ENCODE results near the gene ZBTB46.

Gene ZBTB46

GRCh38 chr20:63771046-63771707 lies 59.9 kb downstream of the ZBTB46 start:
- peaks cover 7% of the 10 kb centered on the region; the same call in 1 of the 2 replicates for H3K4me1 ChIP-seq (ENCODE audit: insufficient read depth, low read length)
- no peak overlapping the region for H3K4me3 ChIP-seq (ENCODE audit: low read length)
- no peaks in the 10 kb centered on the region for H3K9me3 ChIP-seq (ENCODE audit: insufficient read depth, low read depth, low read length)
- no peaks in the 10 kb centered on the region for H3K27me3 ChIP-seq (ENCODE audit: insufficient read depth, low read length)
- peaks cover 13% of the 10 kb centered on the region for H3K36me3 ChIP-seq (ENCODE audit: insufficient read depth, low read length)
- H3K9ac ChIP-seq (ENCODE audit: low read depth, low read length), result no peak overlapping the region
- H3K27ac ChIP-seq (ENCODE audit: low read depth, low read length), result no peak overlapping the region
- 94% methylated on average over 52 of the region's 52 CpGs for WGBS

- peaks cover 13% of the 10 kb centered on the region for H3K36me3 ChIP-seq (ENCODE audit: insufficient read depth, low read length)
- no peak overlapping the region for H3K27ac ChIP-seq (ENCODE audit: low read depth, low read length)
- no peak overlapping the region for H3K9ac ChIP-seq (ENCODE audit: low read depth, low read length)
- no peaks in the 10 kb centered on the region for H3K9me3 ChIP-seq (ENCODE audit: insufficient read depth, low read depth, low read length)
- WGBS, result 96% methylated on average over 31 of the region's 31 CpGs
- H3K27me3 ChIP-seq (ENCODE audit: insufficient read depth, low read length), result no peaks in the 10 kb centered on the region
- no peaks in the 10 kb centered on the region for H3K4me1 ChIP-seq (ENCODE audit: insufficient read depth, low read length)
- H3K4me3 ChIP-seq (ENCODE audit: low read length), result no peak overlapping the region
Observed at GRCh38 chr20:63769891-63770474, 61.1 kb downstream of the ZBTB46 start.

DNA sequence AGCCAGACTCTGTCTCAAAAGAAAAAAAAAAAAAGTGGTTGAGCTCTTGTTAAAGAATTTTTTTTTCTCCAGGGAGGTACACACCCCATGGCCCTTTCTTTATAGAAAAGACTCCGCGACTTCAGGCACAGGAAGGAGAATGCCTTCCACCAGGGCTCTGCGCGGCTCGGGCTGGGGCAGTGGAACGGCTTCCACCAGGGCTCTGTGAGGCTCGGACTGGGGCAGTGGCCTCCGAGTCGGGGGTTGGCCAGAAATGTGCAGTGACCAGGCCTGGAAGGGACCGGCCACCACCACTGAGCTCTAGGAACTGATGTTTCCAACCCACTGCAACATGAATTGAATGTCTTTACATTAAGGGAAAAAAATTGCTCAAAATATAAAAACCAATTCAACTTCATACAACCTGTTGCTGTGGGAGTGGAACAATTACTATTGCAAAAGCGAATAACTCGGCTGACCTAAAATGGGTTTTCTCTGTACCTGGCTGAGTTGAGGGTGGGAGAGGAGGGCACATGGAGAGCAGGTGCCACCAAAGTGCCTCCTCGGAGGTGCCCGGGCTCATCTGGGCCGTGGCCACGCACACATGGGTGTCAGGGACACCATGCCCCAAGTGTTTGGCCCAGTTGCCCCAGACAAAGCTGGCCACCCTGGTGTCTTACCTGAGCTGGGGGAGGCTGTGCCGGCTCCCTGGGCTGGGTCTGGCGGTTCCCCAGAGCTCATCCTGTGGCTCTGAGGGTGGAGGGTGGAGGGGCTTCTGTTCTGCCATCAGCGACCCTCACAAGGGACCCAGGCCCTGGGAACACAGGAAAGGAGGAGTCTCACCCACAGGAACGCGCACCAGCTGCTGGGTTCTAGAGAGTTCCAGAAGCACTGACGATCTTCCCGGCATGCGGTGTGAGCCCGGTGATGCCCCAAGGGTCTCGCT lies 62.2 kb downstream of the ZBTB46 start:
- Histone ChIP-seq H3K4me1 (ENCODE audit: insufficient read depth, low read length) (no peaks in the 10 kb centered on the region), H3K27me3 (ENCODE audit: insufficient read depth, low read length) (no peaks in the 10 kb centered on the region), H3K36me3 (ENCODE audit: insufficient read depth, low read length) (peaks cover 13% of the 10 kb centered on the region), H3K4me3 (ENCODE audit: low read length) (no peak overlapping the region), H3K9me3 (ENCODE audit: insufficient read depth, low read depth, low read length) (no peaks in the 10 kb centered on the region), H3K9ac (ENCODE audit: low read depth, low read length) (no peak overlapping the region), H3K27ac (ENCODE audit: low read depth, low read length) (no peak overlapping the region)
- WGBS, result 97% methylated on average over 26 of the region's 26 CpGs

- 95% methylated on average over 7 of the region's 7 CpGs for WGBS
- no peaks in the 10 kb centered on the region for H3K9me3 ChIP-seq (ENCODE audit: insufficient read depth, low read depth, low read length)
- H3K9ac ChIP-seq (ENCODE audit: low read depth, low read length), result no peak overlapping the region
- peaks cover 13% of the 10 kb centered on the region for H3K36me3 ChIP-seq (ENCODE audit: insufficient read depth, low read length)
- H3K4me3 ChIP-seq (ENCODE audit: low read length), result no peak overlapping the region
- no peak overlapping the region for H3K27ac ChIP-seq (ENCODE audit: low read depth, low read length)
- H3K27me3 ChIP-seq (ENCODE audit: insufficient read depth, low read length), result no peaks in the 10 kb centered on the region
- H3K4me1 ChIP-seq (ENCODE audit: insufficient read depth, low read length), result no peaks in the 10 kb centered on the region
Observed at GRCh38 chr20:63767886-63768285, 63.2 kb downstream of the ZBTB46 start.

GRCh38 chr20:63767456-63767855 lies 63.6 kb downstream of the ZBTB46 start:
- H3K27me3 ChIP-seq (ENCODE audit: insufficient read depth, low read length), result no peaks in the 10 kb centered on the region
- H3K4me1 ChIP-seq (ENCODE audit: insufficient read depth, low read length), result no peaks in the 10 kb centered on the region
- no peak overlapping the region for H3K4me3 ChIP-seq (ENCODE audit: low read length)
- no peak overlapping the region for H3K9ac ChIP-seq (ENCODE audit: low read depth, low read length)
- no peaks in the 10 kb centered on the region for H3K9me3 ChIP-seq (ENCODE audit: insufficient read depth, low read depth, low read length)
- H3K36me3 ChIP-seq (ENCODE audit: insufficient read depth, low read length), result peaks cover 13% of the 10 kb centered on the region
- WGBS, result 89% methylated on average over 18 of the region's 18 CpGs
- H3K27ac ChIP-seq (ENCODE audit: low read depth, low read length), result no peak overlapping the region

GRCh38 chr20:63766695-63767426 lies 64.2 kb downstream of the ZBTB46 start:
- Histone ChIP-seq H3K4me3 (ENCODE audit: low read length) (no peak overlapping the region), H3K36me3 (ENCODE audit: insufficient read depth, low read length) (peaks cover 13% of the 10 kb centered on the region), H3K9me3 (ENCODE audit: insufficient read depth, low read depth, low read length) (no peaks in the 10 kb centered on the region), H3K27me3 (ENCODE audit: insufficient read depth, low read length) (no peaks in the 10 kb centered on the region), H3K4me1 (ENCODE audit: insufficient read depth, low read length) (no peaks in the 10 kb centered on the region), H3K27ac (ENCODE audit: low read depth, low read length) (no peak overlapping the region), H3K9ac (ENCODE audit: low read depth, low read length) (no peak overlapping the region)
- 96% methylated on average over 38 of the region's 38 CpGs for WGBS

GRCh38 chr20:63765902-63766301 lies 65.2 kb downstream of the ZBTB46 start:
- Histone ChIP-seq H3K4me1 (ENCODE audit: insufficient read depth, low read length) (no peaks in the 10 kb centered on the region), H3K9ac (ENCODE audit: low read depth, low read length) (no peak overlapping the region), H3K4me3 (ENCODE audit: low read length) (no peak overlapping the region), H3K27ac (ENCODE audit: low read depth, low read length) (no peak overlapping the region), H3K9me3 (ENCODE audit: insufficient read depth, low read depth, low read length) (no peaks in the 10 kb centered on the region), H3K36me3 (ENCODE audit: insufficient read depth, low read length) (peaks cover 13% of the 10 kb centered on the region), H3K27me3 (ENCODE audit: insufficient read depth, low read length) (no peaks in the 10 kb centered on the region)
- 94% methylated on average over 7 of the region's 7 CpGs for WGBS

DNA sequence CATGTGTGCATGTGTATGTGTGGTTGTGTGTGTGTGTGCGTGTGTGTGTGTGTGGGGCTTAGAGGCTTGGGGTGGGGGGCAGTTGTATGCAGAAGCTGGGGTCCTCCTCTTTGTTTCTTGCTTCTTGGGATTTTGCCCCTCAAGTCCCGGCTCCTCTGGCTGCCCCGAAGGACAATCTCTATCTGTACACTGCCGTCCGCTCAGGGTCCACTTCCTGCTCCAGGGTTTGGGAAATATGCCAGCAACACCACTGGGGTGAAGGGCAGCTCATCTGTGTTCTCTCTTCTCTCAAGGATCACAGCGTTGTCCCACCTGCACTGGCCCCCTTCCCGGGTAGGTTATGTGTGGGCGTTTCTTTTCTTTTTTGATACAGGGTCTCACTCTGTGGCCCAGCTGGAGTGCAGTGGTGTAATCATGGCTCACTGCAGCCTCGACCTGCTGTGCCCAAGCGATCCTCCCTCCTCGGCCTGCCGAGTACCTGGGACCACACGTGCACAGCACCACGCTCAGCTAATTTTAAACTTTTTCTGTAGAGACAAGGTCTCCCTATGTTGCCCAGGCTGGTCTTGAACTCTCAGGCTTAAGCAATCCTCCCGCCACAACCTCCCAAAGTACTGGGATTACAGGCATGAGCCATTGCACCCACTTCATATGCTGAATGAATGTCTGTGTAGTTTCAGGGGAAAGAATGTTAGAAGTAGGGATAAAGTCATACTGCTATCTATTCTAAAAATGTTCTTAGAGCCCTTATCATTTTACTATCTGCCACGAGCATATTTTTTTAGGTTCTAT lies 65.8 kb downstream of the ZBTB46 start:
- Histone ChIP-seq H3K4me1 (ENCODE audit: insufficient read depth, low read length) (no peaks in the 10 kb centered on the region), H3K4me3 (ENCODE audit: low read length) (no peak overlapping the region), H3K9me3 (ENCODE audit: insufficient read depth, low read depth, low read length) (no peaks in the 10 kb centered on the region), H3K27me3 (ENCODE audit: insufficient read depth, low read length) (no peaks in the 10 kb centered on the region), H3K36me3 (ENCODE audit: insufficient read depth, low read length) (peaks cover 13% of the 10 kb centered on the region), H3K27ac (ENCODE audit: low read depth, low read length) (no peak overlapping the region), H3K9ac (ENCODE audit: low read depth, low read length) (no peak overlapping the region)
- WGBS, result 93% methylated on average over 16 of the region's 16 CpGs

DNA sequence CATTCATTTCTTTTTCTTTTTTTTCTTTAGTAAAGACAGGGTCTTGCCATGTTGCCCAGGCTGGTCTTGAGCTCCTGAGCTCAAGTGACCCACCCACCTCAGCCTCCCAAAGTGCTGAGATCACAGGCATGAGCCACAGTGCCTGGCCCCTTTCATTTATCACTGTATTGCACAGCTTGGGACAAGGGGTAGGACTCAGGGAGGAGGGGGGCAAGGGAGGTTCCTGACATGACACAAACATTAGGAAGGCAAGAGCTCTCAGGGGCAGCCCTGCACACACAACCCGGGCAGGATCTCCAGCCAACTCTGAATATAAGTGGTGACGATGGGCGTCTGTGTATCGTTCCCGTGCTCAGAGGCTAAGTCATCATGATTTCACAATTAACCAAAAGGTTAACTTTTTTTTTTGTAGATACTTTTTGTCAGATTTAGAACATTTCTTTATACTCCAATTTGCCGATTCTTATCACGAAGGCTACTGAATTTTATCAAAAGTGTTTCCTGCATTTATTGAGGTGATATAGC lies 71.6 kb downstream of the ZBTB46 start:
- Histone ChIP-seq H3K27ac (ENCODE audit: low read depth, low read length) (no peak overlapping the region), H3K36me3 (ENCODE audit: insufficient read depth, low read length) (no peaks in the 10 kb centered on the region; the same call in 1 of the 2 replicates), H3K4me1 (ENCODE audit: insufficient read depth, low read length) (no peaks in the 10 kb centered on the region), H3K27me3 (ENCODE audit: insufficient read depth, low read length) (no peaks in the 10 kb centered on the region), H3K9me3 (ENCODE audit: insufficient read depth, low read depth, low read length) (no peaks in the 10 kb centered on the region), H3K9ac (ENCODE audit: low read depth, low read length) (no peak overlapping the region), H3K4me3 (ENCODE audit: low read length) (no peak overlapping the region)
- 91% methylated on average over 7 of the region's 7 CpGs for WGBS

- Histone ChIP-seq H3K4me3 (ENCODE audit: low read length) (no peak overlapping the region), H3K4me1 (ENCODE audit: insufficient read depth, low read length) (no peaks in the 10 kb centered on the region), H3K36me3 (ENCODE audit: insufficient read depth, low read length) (no peaks in the 10 kb centered on the region; the same call in 1 of the 2 replicates), H3K9me3 (ENCODE audit: insufficient read depth, low read depth, low read length) (no peaks in the 10 kb centered on the region), H3K27me3 (ENCODE audit: insufficient read depth, low read length) (no peaks in the 10 kb centered on the region), H3K27ac (ENCODE audit: low read depth, low read length) (no peak overlapping the region), H3K9ac (ENCODE audit: low read depth, low read length) (no peak overlapping the region)
- 86% methylated on average over 7 of the region's 7 CpGs for WGBS
Observed at GRCh38 chr20:63758152-63758551, 72.9 kb downstream of the ZBTB46 start.
